VCaP (cell line): Measurements from ENCODE around the gene GAS7.

Experiments used
- H3K27ac ChIP-seq: fragments of 450-650 bp; 2 replicates; pipeline ENCODE4 v1.5.1; 2017
- CTCF ChIP-seq: fragments of 450-650 bp; conservative IDR thresholded peaks from 2 replicates; pipeline ENCODE4 v1.5.1; 2017; ENCODE audit warnings: mild to moderate bottlenecking, moderate library complexity

GAS7 gene

GRCh38 chr17:10170233-10170632, 28.2 kb downstream of the GAS7 start:
- TF ChIP-seq CTCF = no peak
- H3K27ac ChIP-seq = no peak overlapping the region

GRCh38 chr17:10169290-10169689, 29.1 kb downstream of the GAS7 start:
- no peak overlapping the region for H3K27ac ChIP-seq
- no peak for TF ChIP-seq CTCF

- no peak for TF ChIP-seq CTCF
- H3K27ac ChIP-seq = no peak overlapping the region
Measured at GRCh38 chr17:10166176-10166935, 32.0 kb downstream of the GAS7 start.

GRCh38 chr17:10162096-10162495, 36.3 kb downstream of the GAS7 start:
- H3K27ac ChIP-seq = no peak overlapping the region
- TF ChIP-seq CTCF = no peak

GRCh38 chr17:10161386-10161785, 37.0 kb downstream of the GAS7 start:
- TF ChIP-seq CTCF = no peak
- no peak overlapping the region for H3K27ac ChIP-seq

- H3K27ac ChIP-seq = no peak overlapping the region
- no peak for TF ChIP-seq CTCF
Measured at GRCh38 chr17:10156948-10157607, 41.3 kb downstream of the GAS7 start.

GRCh38 chr17:10156599-10156947, 41.8 kb downstream of the GAS7 start:
- TF ChIP-seq CTCF = no peak
- H3K27ac ChIP-seq = no peak overlapping the region
